ENCODE data around the gene SLAMF8.

- TF ChIP-seq POLR2A (IDR thresholded peaks at IDR 0.05; ENCODE audit: low read depth, low read length) (no peak), POLR2AphosphoS5 (IDR thresholded peaks at IDR 0.05; ENCODE audit: low read depth, low read length) (no peak)
Observed at GRCh38 chr1:159879136-159879535, 52.5 kb downstream of the SLAMF8 start.

Data from GM12892 (cell line).